Trophoblast cell (in vitro differentiated cells and primary cell): ENCODE data around the gene CHCHD6.

Source experiments
- DNase-seq, 2 donors: peaks; one replicate each; pipeline ENCODE4 v3.0.0-alpha.2; 2016
- H2AFZ ChIP-seq: 2 replicates; pipeline ENCODE4 v1.6.1; 2013; ENCODE audit warnings: low read length, moderate library complexity, mild to moderate bottlenecking; ENCODE audit not compliant: insufficient read depth, poor library complexity
- H2AK5ac ChIP-seq: 2 replicates; pipeline ENCODE4 v1.6.1; 2013; ENCODE audit warnings: mild to moderate bottlenecking, low read length
- H2BK120ac ChIP-seq: 2 replicates; pipeline ENCODE4 v1.6.1; 2013; ENCODE audit warnings: low read length, mild to moderate bottlenecking, moderate library complexity; ENCODE audit not compliant: insufficient read depth, poor library complexity
- H2BK12ac ChIP-seq: 2 replicates; pipeline ENCODE4 v1.6.1; 2013; ENCODE audit warnings: mild to moderate bottlenecking, low read length, moderate library complexity
- H2BK5ac ChIP-seq: 2 replicates; pipeline ENCODE4 v1.6.1; 2013; ENCODE audit warnings: low read length, low read depth, moderate library complexity, mild to moderate bottlenecking; ENCODE audit not compliant: poor library complexity
- H3K14ac ChIP-seq: 2 replicates; pipeline ENCODE4 v1.6.1; 2013; ENCODE audit warnings: mild to moderate bottlenecking, low read length
- H3K18ac ChIP-seq: 2 replicates; pipeline ENCODE4 v1.6.1; 2013; ENCODE audit warnings: mild to moderate bottlenecking, low read length
- H3K23ac ChIP-seq: 2 replicates; pipeline ENCODE4 v1.6.1; 2013; ENCODE audit warnings: low read length
- H3K27ac ChIP-seq: 2 replicates; pipeline ENCODE4 v1.5.1; 2013; ENCODE audit warnings: low read depth, mild to moderate bottlenecking, inconsistent platforms, low read length, moderate library complexity
- H3K27me3 ChIP-seq: 2 replicates; pipeline ENCODE4 v1.6.1; 2013; ENCODE audit warnings: inconsistent platforms, mild to moderate bottlenecking, low read length, moderate library complexity; ENCODE audit not compliant: insufficient read depth
- H3K36me3 ChIP-seq, 2 experiments: 1 replicate in 1 of 2; 2 replicates in 1 of 2; pipeline ENCODE4 v1.6.1; 2013; ENCODE audit warnings: low read length in 2 of 2, mild to moderate bottlenecking in 2 of 2, moderate library complexity in 1 of 2; ENCODE audit not compliant: insufficient read depth in 2 of 2, control insufficient read depth in 1 of 2
- H3K4ac ChIP-seq: 2 replicates; pipeline ENCODE4 v1.6.1; 2013; ENCODE audit warnings: low read depth, mild to moderate bottlenecking, low read length, moderate library complexity
- H3K4me1 ChIP-seq, 2 experiments: 1 replicate in 1 of 2; 2 replicates in 1 of 2; pipeline ENCODE4 v1.6.1; 2013; ENCODE audit warnings: low read length in 2 of 2, mild to moderate bottlenecking in 2 of 2, moderate library complexity in 1 of 2; ENCODE audit not compliant: insufficient read depth in 2 of 2, control insufficient read depth in 1 of 2
- H3K4me2 ChIP-seq: 2 replicates; pipeline ENCODE4 v1.6.1; 2013; ENCODE audit warnings: inconsistent platforms, mild to moderate bottlenecking, low read length, moderate library complexity
- H3K4me3 ChIP-seq: 2 replicates; pipeline ENCODE4 v1.5.1; 2013; ENCODE audit warnings: mild to moderate bottlenecking, low read depth, low read length, inconsistent platforms
- H3K79me1 ChIP-seq: one replicate; pipeline ENCODE4 v1.6.1; 2013; ENCODE audit warnings: low read length
- H3K79me2 ChIP-seq: 2 replicates; pipeline ENCODE4 v1.6.1; 2013; ENCODE audit warnings: low read length, mild to moderate bottlenecking; ENCODE audit not compliant: control insufficient read depth, insufficient read depth, poor library complexity
- H3K9ac ChIP-seq: 2 replicates; pipeline ENCODE4 v1.6.1; 2013; ENCODE audit warnings: mild to moderate bottlenecking, low read length
- H3K9me3 ChIP-seq: 2 replicates; pipeline ENCODE4 v1.6.1; 2013; ENCODE audit warnings: low read depth, mild to moderate bottlenecking, control low read depth, inconsistent platforms, low read length; ENCODE audit not compliant: insufficient read depth
- H4K12ac ChIP-seq: 2 replicates; pipeline ENCODE4 v1.6.1; 2013; ENCODE audit warnings: low read depth, mild to moderate bottlenecking, low read length, moderate library complexity
- H4K8ac ChIP-seq: 2 replicates; pipeline ENCODE4 v1.6.1; 2013; ENCODE audit warnings: low read depth, mild to moderate bottlenecking, low read length, moderate library complexity
- H4K91ac ChIP-seq: one replicate; pipeline ENCODE4 v1.6.1; 2013; ENCODE audit warnings: low read depth, mild to moderate bottlenecking, low read length, moderate library complexity
- WGBS: extraction: QIAGEN DNeasy Blood & Tissue Kit; methylation state at CpG from one replicate; pipeline ENCODE4 v1.1.7; 2013; ENCODE audit warnings: missing lambda C conversion rate; ENCODE audit not compliant: insufficient read length, insufficient coverage; ENCODE audit errors: extremely low coverage; 5-methylcytosine and 5-hydroxymethylcytosine counted together

The CHCHD6 gene

DNA sequence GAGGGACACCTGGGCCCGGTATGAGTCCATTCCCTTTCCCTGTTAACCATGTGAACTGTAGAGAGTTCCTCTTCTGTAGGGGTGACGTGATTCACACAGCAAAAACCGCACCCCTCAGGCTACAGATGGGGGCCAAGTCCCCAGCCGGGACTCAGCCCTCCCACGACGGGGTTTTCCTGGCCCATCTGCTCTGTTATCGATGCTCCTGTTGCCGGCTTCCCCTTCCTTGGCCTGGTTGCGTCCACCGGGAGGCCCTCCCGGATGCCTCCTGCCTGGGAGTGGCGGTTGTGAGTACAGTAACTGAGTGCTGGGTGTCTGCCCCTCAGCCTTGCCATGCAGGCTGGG is 278.1 kb downstream of the CHCHD6 start:
- H3K4me2 ChIP-seq, result peak overlapping the region; percentile 67
- H3K9ac ChIP-seq, result no peak overlapping the region
- no peaks in the 10 kb centered on the region for H3K36me3 ChIP-seq
- no peak overlapping the region for H4K91ac ChIP-seq
- no peak overlapping the region for H2AK5ac ChIP-seq
- DNase-seq, result peak; percentile 14 to 51
- no peak overlapping the region for H2BK120ac ChIP-seq
- H4K8ac ChIP-seq, result peak overlapping the region; percentile 56
- H3K4ac ChIP-seq, result no peak overlapping the region
- H3K23ac ChIP-seq, result no peak overlapping the region
- H3K27ac ChIP-seq, result no peak overlapping the region
- peak overlapping the region; percentile 56 for H3K4me3 ChIP-seq
- H3K4me1 ChIP-seq, result peaks cover 5 to 13% of the 10 kb centered on the region in 2 experiments
- no peaks in the 10 kb centered on the region for H3K27me3 ChIP-seq
- H3K79me1 ChIP-seq, result peaks cover 14% of the 10 kb centered on the region
- H3K14ac ChIP-seq, result peak overlapping the region; percentile 12
- peaks cover 5% of the 10 kb centered on the region for H3K9me3 ChIP-seq
- WGBS, result no CpG with 5 or more reads among the region's 12 CpGs
- peaks cover 13% of the 10 kb centered on the region for H3K79me2 ChIP-seq
- H2BK12ac ChIP-seq, result no peak overlapping the region
- H2BK5ac ChIP-seq, result no peak overlapping the region
- no peak overlapping the region for H4K12ac ChIP-seq
- no peak overlapping the region for H3K18ac ChIP-seq
- no peak overlapping the region for H2AFZ ChIP-seq

DNA sequence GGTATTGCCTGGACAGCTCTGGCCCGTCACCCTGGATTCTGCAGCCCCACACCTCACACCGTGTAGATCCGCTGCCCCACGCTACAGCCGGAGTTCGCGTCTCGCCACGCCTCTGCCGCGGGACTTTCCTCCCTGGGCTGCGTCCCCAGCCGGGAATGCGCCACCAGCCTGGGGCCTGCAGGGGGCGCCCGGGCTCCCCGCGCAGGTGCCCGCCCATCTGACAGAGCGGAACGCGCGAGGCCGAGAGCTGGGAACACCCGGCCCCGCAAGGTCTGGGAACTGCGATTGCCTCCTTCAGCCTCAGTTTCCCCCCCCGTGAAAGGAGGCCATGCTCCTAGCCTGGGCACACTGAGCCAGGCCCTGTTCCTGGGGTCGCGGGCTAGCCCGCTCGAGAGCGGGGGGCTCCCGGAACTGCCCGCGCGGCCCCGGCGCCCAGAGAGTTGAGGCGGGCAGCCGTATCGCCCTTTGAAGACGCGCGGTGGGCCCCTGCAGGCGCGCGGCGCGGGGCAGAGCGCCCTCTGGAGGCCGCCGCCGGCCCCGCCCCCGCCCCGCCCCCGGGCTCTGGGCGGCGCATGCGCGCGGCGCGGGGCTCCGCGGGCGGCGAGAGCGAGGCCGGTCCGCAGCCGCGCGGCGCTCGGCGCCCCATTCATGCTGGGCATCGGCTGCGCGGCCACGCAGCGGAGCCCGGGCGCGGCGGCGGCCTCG is 278.6 kb downstream of the CHCHD6 start, which contains the start of gene PLXNA1:
Gene PLXNA1, plus strand, starts transcription at position 645 of the 705 bp plus-strand sequence. CDS start 5,479 bp downstream, outside the sequence.
- peak within 1 kb of the TSS; percentile 88 for H3K4me2 ChIP-seq
- peaks cover 5 to 13% of the 10 kb centered on the region in 2 experiments for H3K4me1 ChIP-seq
- H4K91ac ChIP-seq, result peak within 1 kb of the TSS; percentile 69

DNA sequence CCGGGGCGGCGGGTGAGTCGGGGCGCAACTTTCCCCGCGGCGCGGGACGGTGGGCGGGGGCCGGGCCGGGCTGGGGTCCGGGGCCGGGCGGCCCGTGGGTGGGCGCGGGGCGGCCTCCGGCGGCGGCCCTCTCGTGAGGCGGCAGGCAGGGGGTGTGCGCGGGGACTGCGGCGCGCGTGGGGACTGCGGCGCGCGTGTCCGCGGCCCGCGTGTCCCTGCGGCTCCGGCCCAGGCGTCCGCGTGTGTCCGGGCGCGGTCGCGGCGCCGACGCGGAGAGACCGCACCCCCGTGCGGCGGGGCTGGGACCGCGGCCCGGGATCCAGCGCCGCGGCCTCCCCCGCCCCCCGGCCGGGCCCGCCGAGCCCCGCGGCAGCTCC is 279.2 kb downstream of the CHCHD6 start:
- peak overlapping the region; percentile 86 for H3K4me3 ChIP-seq
- H3K4ac ChIP-seq, result no peak overlapping the region

More for the DNA sequence above, 278.6 kb downstream of the CHCHD6 start, which contains the start of gene PLXNA1:
- H2AK5ac ChIP-seq, result peak within 1 kb of the TSS; percentile 31
- H3K27ac ChIP-seq, result no peak within 1 kb of the TSS
- peak within 1 kb of the TSS; percentile 88 for H4K8ac ChIP-seq
- peak within 1 kb of the TSS; percentile 86 for H3K4me3 ChIP-seq
- H2BK120ac ChIP-seq, result peak within 1 kb of the TSS; percentile 54
- peak within 1 kb of the TSS; percentile 48 for H2BK5ac ChIP-seq
- no peaks in the 10 kb centered on the region for H3K36me3 ChIP-seq
- H3K23ac ChIP-seq, result no peak within 1 kb of the TSS
- H3K9me3 ChIP-seq, result peaks cover 5% of the 10 kb centered on the region
- H3K79me1 ChIP-seq, result peaks cover 14% of the 10 kb centered on the region
- no peaks in the 10 kb centered on the region for H3K27me3 ChIP-seq
- peaks cover 14% of the 10 kb centered on the region for H3K79me2 ChIP-seq
- H3K18ac ChIP-seq, result peak within 1 kb of the TSS; percentile 73
- peak within 1 kb of the TSS; percentile 72 for H3K9ac ChIP-seq
- H2AFZ ChIP-seq, result peak within 1 kb of the TSS; percentile 77
- H4K12ac ChIP-seq, result peak within 1 kb of the TSS; percentile 69
- peak; percentile 75 to 89 for DNase-seq
- peak within 1 kb of the TSS; percentile 81 for H3K4ac ChIP-seq
- H2BK12ac ChIP-seq, result peak within 1 kb of the TSS; percentile 75
- peak within 1 kb of the TSS; percentile 77 for H3K14ac ChIP-seq
- WGBS, result no CpG with 5 or more reads among the region's 89 CpGs

DNA sequence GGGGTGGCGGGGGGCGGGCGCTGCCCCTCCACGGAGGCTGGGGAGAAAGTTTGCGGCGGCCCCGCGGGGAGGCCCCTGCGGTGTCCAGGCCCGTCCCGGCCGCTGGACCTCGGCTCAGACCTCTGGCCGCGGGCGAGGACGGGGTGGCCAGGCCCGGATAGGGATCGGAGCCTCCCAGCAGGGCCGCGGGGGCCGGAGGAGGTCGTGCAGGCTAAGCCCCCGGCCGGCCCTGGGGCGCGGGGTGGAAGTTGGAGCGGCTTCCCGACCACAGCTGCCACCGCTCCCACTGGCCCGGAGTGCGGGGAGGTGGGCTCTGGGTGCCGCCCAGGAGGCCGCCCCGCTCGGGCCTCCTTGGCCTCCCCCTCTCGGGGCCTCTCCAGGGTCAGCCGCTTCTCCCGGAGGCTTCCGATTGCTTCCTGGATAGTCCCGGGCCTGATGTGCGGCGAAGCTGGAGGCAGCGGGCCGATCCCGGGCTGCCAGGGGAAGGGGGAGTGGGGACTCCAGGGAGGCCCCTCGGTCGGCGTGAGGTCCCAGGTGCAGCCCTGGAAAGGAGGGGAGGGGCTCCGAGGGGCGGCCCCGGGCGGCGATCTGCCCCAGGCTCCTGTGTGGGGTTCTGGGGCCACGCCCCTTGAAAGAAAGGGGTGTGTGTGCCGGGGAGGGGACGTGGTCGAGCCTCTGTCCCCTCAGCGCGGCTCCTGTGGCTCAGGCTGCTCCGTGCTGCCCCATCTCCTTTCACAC is 279.8 kb downstream of the CHCHD6 start:
- Histone ChIP-seq H3K4me1 (peaks cover 5 to 13% of the 10 kb centered on the region in 2 experiments), H4K8ac (peak overlapping the region; percentile 37), H2AK5ac (peak overlapping the region; percentile 31), H2BK12ac (no peak overlapping the region), H2AFZ (peak overlapping the region; percentile 33), H3K18ac (peak overlapping the region; percentile 53), H3K4me3 (peak overlapping the region; percentile 86), H4K91ac (peak overlapping the region; percentile 65), H3K27ac (no peak overlapping the region), H3K4me2 (peak overlapping the region; percentile 88), H3K79me1 (peaks cover 14% of the 10 kb centered on the region), H2BK120ac (no peak overlapping the region), H3K9ac (peak overlapping the region; percentile 72), H3K9me3 (peaks cover 4% of the 10 kb centered on the region), H3K36me3 (peaks cover 4 to 8% of the 10 kb centered on the region in 2 experiments), H3K14ac (peak overlapping the region; percentile 77), H3K23ac (no peak overlapping the region), H3K79me2 (peaks cover 14% of the 10 kb centered on the region), H2BK5ac (no peak overlapping the region), H3K27me3 (no peaks in the 10 kb centered on the region), H3K4ac (peak overlapping the region; percentile 81), H4K12ac (no peak overlapping the region)
- WGBS, result no CpG with 5 or more reads among the region's 61 CpGs
- peak in 1 of 2 donors; percentile 40 for DNase-seq

More for the DNA sequence above, 279.2 kb downstream of the CHCHD6 start:
- peak overlapping the region; percentile 77 for H3K14ac ChIP-seq
- H3K79me2 ChIP-seq, result peaks cover 14% of the 10 kb centered on the region
- no peak overlapping the region for H2AFZ ChIP-seq
- peak overlapping the region; percentile 72 for H3K9ac ChIP-seq
- peaks cover 0 to 3% of the 10 kb centered on the region in 2 experiments for H3K36me3 ChIP-seq
- no peak overlapping the region for H2BK120ac ChIP-seq
- H4K12ac ChIP-seq, result no peak overlapping the region
- H4K8ac ChIP-seq, result no peak overlapping the region
- H4K91ac ChIP-seq, result peak overlapping the region; percentile 65
- no peak for DNase-seq
- H3K9me3 ChIP-seq, result peaks cover 5% of the 10 kb centered on the region
- H3K18ac ChIP-seq, result peak overlapping the region; percentile 30
- H3K4me2 ChIP-seq, result peak overlapping the region; percentile 88
- H3K27me3 ChIP-seq, result no peaks in the 10 kb centered on the region
- H2BK5ac ChIP-seq, result no peak overlapping the region
- no CpG with 5 or more reads among the region's 70 CpGs for whole genome bisulfite sequencing
- H3K23ac ChIP-seq, result no peak overlapping the region
- no peak overlapping the region for H2AK5ac ChIP-seq
- H3K27ac ChIP-seq, result no peak overlapping the region
- no peak overlapping the region for H2BK12ac ChIP-seq
- peaks cover 14% of the 10 kb centered on the region for H3K79me1 ChIP-seq
- peaks cover 5 to 13% of the 10 kb centered on the region in 2 experiments for H3K4me1 ChIP-seq
